Endothelial cell of umbilical vein (primary cell): ENCODE results near the gene ZNF354C. TPM values are rescaled to one million over a fixed set of nuclear protein-coding genes. Genes with fewer than 3 reads are reported as not detected.

ENCODE experiments used
- BruUV-seq: library from RNA; stranded (reverse); fragments of 400-500 nt; replicated peaks from 2 replicates; lab custom pipeline; 2021; lab: Mats Ljungman, UMichigan
- CTCF ChIA-PET: fragments of 300-600, 350-600 bp; sonication (Branson Sonifier 250); formaldehyde crosslinking; loops from one replicate; lab custom pipeline; 2021; ENCODE audit warnings: antibody characterized with exemption, inconsistent platforms; lab: Charles Lee
- POLR2A ChIA-PET: fragments of 300-600, 350-600 bp; sonication (Branson Sonifier 250); formaldehyde crosslinking; loops from one replicate; lab custom pipeline; 2021; ENCODE audit warnings: antibody characterized with exemption, inconsistent platforms; lab: Charles Lee
- DNase-seq: peaks from one replicate; pipeline ENCODE4 v3.0.0-alpha.2; 2011; ENCODE audit warnings: low read depth, low spot score
- FAIRE-seq: peaks from 2 replicates; lab custom pipeline; 2011; peaks lifted over from hg19 to GRCh38; lab: Jason Lieb, UNC
- H2AFZ ChIP-seq: 2 replicates; pipeline ENCODE4 v1.6.0; 2012; ENCODE audit warnings: low read depth, low read length, control low read depth, inconsistent platforms
- H3K27ac ChIP-seq: 2 replicates; pipeline ENCODE4 v1.5.1; 2011; ENCODE audit warnings: low read depth, mild to moderate bottlenecking, control low read depth, low read length, moderate library complexity; ENCODE audit not compliant: insufficient read depth
- H3K27me3 ChIP-seq, 2 experiments: 2 replicates each; pipeline versions ENCODE4 v1.6.0 to v1.6.1; 2011; ENCODE audit warnings: low read length in 2 of 2, mixed read lengths in 1 of 2; ENCODE audit not compliant: control insufficient read depth in 2 of 2, insufficient read depth in 2 of 2
- H3K36me3 ChIP-seq, 2 experiments: 2 replicates in 1 of 2; 3 replicates in 1 of 2; pipeline ENCODE4 v1.5.1; 2011; ENCODE audit warnings: low read length in 2 of 2, mild to moderate bottlenecking in 1 of 2, moderate library complexity in 1 of 2; ENCODE audit not compliant: control insufficient read depth in 2 of 2, insufficient read depth in 2 of 2; ENCODE audit errors: extremely low read depth in 1 of 2
- H3K4me1 ChIP-seq: 3 replicates; pipeline ENCODE4 v1.5.1; 2011; ENCODE audit warnings: mild to moderate bottlenecking, low read length; ENCODE audit not compliant: control insufficient read depth, insufficient read depth; ENCODE audit errors: extremely low read depth
- H3K4me2 ChIP-seq: 2 replicates; pipeline ENCODE4 v1.6.1; 2011; ENCODE audit warnings: low read length, control low read depth, mixed read lengths; ENCODE audit not compliant: insufficient read depth
- H3K4me3 ChIP-seq, 3 experiments: fragments of 200-600 bp in 1 of 3; sonication (generic), shearing (Covaris generic) in 1 of 3; replicated peaks in 1 of 3; 2 replicates each; pipeline ENCODE4 v1.5.1; 2011 to 2016; ENCODE audit warnings: control low read depth in 3 of 3, low read length in 3 of 3, mild to moderate bottlenecking in 2 of 3, inconsistent platforms in 1 of 3, low read depth in 1 of 3, moderate library complexity in 1 of 3; ENCODE audit not compliant: insufficient read depth in 1 of 3
- H3K79me2 ChIP-seq: 2 replicates; pipeline ENCODE4 v1.6.0; 2012; ENCODE audit warnings: low read length, inconsistent platforms; ENCODE audit not compliant: control insufficient read depth, insufficient read depth
- H3K9ac ChIP-seq: replicated peaks from 2 replicates; pipeline ENCODE3; 2011; ENCODE audit warnings: low read length, control low read depth; ENCODE audit not compliant: insufficient read depth; ENCODE audit errors: extremely low read depth
- H3K9me1 ChIP-seq: replicated peaks from 3 replicates; pipeline ENCODE4 v1.6.0; 2011; ENCODE audit warnings: mild to moderate bottlenecking, low read length; ENCODE audit not compliant: control insufficient read depth, insufficient read depth; ENCODE audit errors: extremely low read depth
- H3K9me3 ChIP-seq: replicated peaks from 2 replicates; pipeline ENCODE4 v1.5.1; 2012; ENCODE audit warnings: low read length, inconsistent platforms; ENCODE audit not compliant: control insufficient read depth, insufficient read depth
- H4K20me1 ChIP-seq: replicated peaks from 2 replicates; pipeline ENCODE3; 2011; ENCODE audit warnings: mild to moderate bottlenecking, low read length; ENCODE audit not compliant: control insufficient read depth, insufficient read depth; ENCODE audit errors: extremely low read depth
- EZH2 ChIP-seq: IDR thresholded peaks from 2 replicates; pipeline ENCODE4 v1.6.1; 2012; ENCODE audit warnings: borderline replicate concordance, low read depth, mild to moderate bottlenecking, moderate library complexity, low read length, inconsistent platforms; ENCODE audit not compliant: severe bottlenecking
- FOS ChIP-seq: IDR thresholded peaks from 2 replicates; pipeline ENCODE4 v1.6.1; 2011; ENCODE audit warnings: mild to moderate bottlenecking, low read length, moderate library complexity, borderline replicate concordance; ENCODE audit not compliant: insufficient read depth
- GATA2 ChIP-seq: IDR thresholded peaks from 2 replicates; pipeline ENCODE4 v1.7.0; 2011; ENCODE audit warnings: low read depth, mild to moderate bottlenecking, moderate library complexity, mixed read lengths, low read length; ENCODE audit not compliant: insufficient read length, insufficient read depth
- JUN ChIP-seq: IDR thresholded peaks from 2 replicates; pipeline ENCODE4 v1.6.1; 2011; ENCODE audit warnings: borderline replicate concordance, low read depth; ENCODE audit not compliant: insufficient read length, insufficient read depth
- MYC ChIP-seq: IDR thresholded peaks from one replicate; pipeline ENCODE4 v1.6.1; 2011; ENCODE audit warnings: mild to moderate bottlenecking, low read depth, low read length
- POLR2A ChIP-seq: IDR thresholded peaks from 2 replicates; pipeline ENCODE4 v1.6.1; 2012; ENCODE audit warnings: low read depth, mild to moderate bottlenecking, control low read depth, low read length
- POLR2AphosphoS5 ChIP-seq: IDR thresholded peaks from 2 replicates; pipeline ENCODE4 v1.6.1; 2012; ENCODE audit warnings: low read depth, mild to moderate bottlenecking, control low read depth, low read length, moderate library complexity; ENCODE audit not compliant: insufficient read depth
- dilution Hi-C: fragments of 300-500 bp; cut with MboI; formaldehyde crosslinking; loops from one replicate; pipeline ENCODE4 v1.15.0; 2019; ENCODE audit warnings: low sequenced_read_pairs; ENCODE audit not compliant: extremely low pct_ligation_motif_present
- intact Hi-C: fragments of 100-400 bp; cut with micrococcal nuclease; formaldehyde crosslinking; loops from one replicate; pipeline ENCODE4 v1.10.0; 2022
- polyA plus RNA-seq, 4 experiments: library from polyadenylated mRNA; depleted of rRNA in 3 of 4; stranded (reverse) in 3 of 4; unstranded in 1 of 4; fragments of >200 nt; gene quantifications; 2 replicates each; pipeline versions ENCODE4 v1.2.1 to v1.2.3, GENCODE V29; 2011 to 2012; ENCODE audit warnings: missing spikeins in 1 of 4
- total RNA-seq: library from RNA; stranded (reverse); gene quantifications from 2 replicates; pipeline ENCODE4 v1.2.3, GENCODE V29; 2021
- TF ChIP-seq, protein P1 (sequence below): IDR thresholded peaks from 2 replicates; pipeline ENCODE4 v1.6.1; 2011; ENCODE audit not compliant: insufficient read depth, insufficient read length
- TF ChIP-seq, protein P2 (sequence below), 2 donors: IDR thresholded peaks; 1 replicate in 1 of 2; 2 replicates in 1 of 2; pipeline ENCODE4 v1.5.1; 2011; ENCODE audit warnings: low read length in 2 of 2, mild to moderate bottlenecking in 2 of 2, moderate library complexity in 2 of 2, control low read depth in 1 of 2, inconsistent platforms in 1 of 2, low read depth in 1 of 2; ENCODE audit not compliant: insufficient read depth in 1 of 2; ENCODE audit errors: extremely low read depth in 1 of 2

ZNF354C gene
- total and polyA plus RNA-seq, 2 donors (not counting 3 experiments of a cell fraction or from before 2014, with no cell fraction given): 1.5 to 4.7 TPM

DNA sequence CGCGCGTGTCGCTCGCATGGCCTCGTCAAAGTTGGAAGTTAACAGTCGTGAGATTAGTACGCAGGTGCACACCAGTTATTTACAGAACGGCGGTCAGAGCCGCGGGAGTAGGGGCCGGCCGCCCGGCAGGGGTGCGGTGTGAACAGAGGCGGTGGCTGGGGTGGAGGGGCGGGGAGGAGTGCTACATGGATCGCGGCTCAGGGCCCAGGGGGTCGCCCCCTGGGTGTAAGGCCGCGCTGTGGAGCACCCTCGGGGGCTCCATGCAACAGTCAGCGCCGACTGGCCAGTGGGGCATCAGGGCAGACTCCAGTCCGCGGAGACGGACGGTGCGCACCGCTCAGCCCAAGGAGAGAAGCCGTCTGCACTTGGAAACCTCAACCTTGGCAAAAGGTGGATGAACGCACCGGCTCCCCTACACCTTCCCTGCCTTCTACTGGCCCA is 60.3 kb downstream of the ZNF354C start:
- Histone ChIP-seq H3K9ac (no peak overlapping the region), H3K27me3 (no peaks in the 10 kb centered on the region), H3K9me3 (peaks cover 2% of the 10 kb centered on the region), H3K4me1 (no peaks in the 10 kb centered on the region), H3K27ac (no peak overlapping the region), H4K20me1 (no peaks in the 10 kb centered on the region), H2AFZ (no peak overlapping the region), H3K9me1 (no peaks in the 10 kb centered on the region), H3K4me2 (no peak overlapping the region), H3K4me3 (no peak overlapping the region), H3K36me3 (no peaks in the 10 kb centered on the region), H3K79me2 (no peaks in the 10 kb centered on the region)
- BruUV-seq: no TSS peak
- DNase-seq (no peak), FAIRE-seq (no peak)
- TF ChIP-seq POLR2AphosphoS5 (no peak), FOS (no peak), MYC (no peak), GATA2 (no peak), POLR2A (no peak), JUN (no peak), EZH2 (no peak)
- TF ChIP-seq, protein P1, sequence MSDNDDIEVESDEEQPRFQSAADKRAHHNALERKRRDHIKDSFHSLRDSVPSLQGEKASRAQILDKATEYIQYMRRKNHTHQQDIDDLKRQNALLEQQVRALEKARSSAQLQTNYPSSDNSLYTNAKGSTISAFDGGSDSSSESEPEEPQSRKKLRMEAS: no peak
- TF ChIP-seq, protein P2, sequence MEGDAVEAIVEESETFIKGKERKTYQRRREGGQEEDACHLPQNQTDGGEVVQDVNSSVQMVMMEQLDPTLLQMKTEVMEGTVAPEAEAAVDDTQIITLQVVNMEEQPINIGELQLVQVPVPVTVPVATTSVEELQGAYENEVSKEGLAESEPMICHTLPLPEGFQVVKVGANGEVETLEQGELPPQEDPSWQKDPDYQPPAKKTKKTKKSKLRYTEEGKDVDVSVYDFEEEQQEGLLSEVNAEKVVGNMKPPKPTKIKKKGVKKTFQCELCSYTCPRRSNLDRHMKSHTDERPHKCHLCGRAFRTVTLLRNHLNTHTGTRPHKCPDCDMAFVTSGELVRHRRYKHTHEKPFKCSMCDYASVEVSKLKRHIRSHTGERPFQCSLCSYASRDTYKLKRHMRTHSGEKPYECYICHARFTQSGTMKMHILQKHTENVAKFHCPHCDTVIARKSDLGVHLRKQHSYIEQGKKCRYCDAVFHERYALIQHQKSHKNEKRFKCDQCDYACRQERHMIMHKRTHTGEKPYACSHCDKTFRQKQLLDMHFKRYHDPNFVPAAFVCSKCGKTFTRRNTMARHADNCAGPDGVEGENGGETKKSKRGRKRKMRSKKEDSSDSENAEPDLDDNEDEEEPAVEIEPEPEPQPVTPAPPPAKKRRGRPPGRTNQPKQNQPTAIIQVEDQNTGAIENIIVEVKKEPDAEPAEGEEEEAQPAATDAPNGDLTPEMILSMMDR (IDR thresholded peaks at IDR 0.05; ENCODE audit: extremely low read depth in 1 of 2, insufficient read depth in 1 of 2, low read depth in 1 of 2, low read length in 2 of 2): no peak
- CTCF ChIA-PET: no interaction called here
- dilution Hi-C loops: no loop called here
- intact Hi-C loops: no loop called here
- POLR2A ChIA-PET: no interaction called here
